H1 (cell line): Measurements from ENCODE around the gene DDX56.

Source experiments
- CREB1 ChIP-seq: IDR thresholded peaks from 2 replicates; pipeline ENCODE4 v1.6.1; 2012; ENCODE audit warnings: inconsistent platforms
- EZH2 ChIP-seq: fragments of 200-600 bp; sonication (generic); IDR thresholded peaks from 2 replicates; pipeline ENCODE4 v1.7.1; 2012; ENCODE audit warnings: low read depth, mild to moderate bottlenecking, moderate library complexity, low read length, inconsistent platforms; ENCODE audit not compliant: severe bottlenecking
- MAFK ChIP-seq: IDR thresholded peaks from 2 replicates; pipeline ENCODE4 v1.6.1; 2012; ENCODE audit warnings: low read depth, mild to moderate bottlenecking, improper control_type of control experiment, low read length
- POLR2A ChIP-seq, 2 experiments: IDR thresholded peaks; 1 replicate in 1 of 2; 2 replicates in 1 of 2; pipeline ENCODE4 v1.6.1; 2011; ENCODE audit warnings: low read depth in 2 of 2, low read length in 2 of 2, mild to moderate bottlenecking in 2 of 2; ENCODE audit errors: control extremely low read depth in 1 of 2
- TF ChIP-seq, protein P1 (sequence below), 3 experiments: IDR thresholded peaks; 1 replicate in 2 of 3; 2 replicates in 1 of 3; pipeline versions ENCODE4 v1.5.1 to v1.6.1; 2011; ENCODE audit warnings: low read length in 3 of 3, mild to moderate bottlenecking in 3 of 3, inconsistent platforms in 2 of 3, low read depth in 1 of 3, moderate library complexity in 1 of 3; ENCODE audit not compliant: insufficient read depth in 1 of 3; ENCODE audit errors: control extremely low read depth in 1 of 3

DNA sequence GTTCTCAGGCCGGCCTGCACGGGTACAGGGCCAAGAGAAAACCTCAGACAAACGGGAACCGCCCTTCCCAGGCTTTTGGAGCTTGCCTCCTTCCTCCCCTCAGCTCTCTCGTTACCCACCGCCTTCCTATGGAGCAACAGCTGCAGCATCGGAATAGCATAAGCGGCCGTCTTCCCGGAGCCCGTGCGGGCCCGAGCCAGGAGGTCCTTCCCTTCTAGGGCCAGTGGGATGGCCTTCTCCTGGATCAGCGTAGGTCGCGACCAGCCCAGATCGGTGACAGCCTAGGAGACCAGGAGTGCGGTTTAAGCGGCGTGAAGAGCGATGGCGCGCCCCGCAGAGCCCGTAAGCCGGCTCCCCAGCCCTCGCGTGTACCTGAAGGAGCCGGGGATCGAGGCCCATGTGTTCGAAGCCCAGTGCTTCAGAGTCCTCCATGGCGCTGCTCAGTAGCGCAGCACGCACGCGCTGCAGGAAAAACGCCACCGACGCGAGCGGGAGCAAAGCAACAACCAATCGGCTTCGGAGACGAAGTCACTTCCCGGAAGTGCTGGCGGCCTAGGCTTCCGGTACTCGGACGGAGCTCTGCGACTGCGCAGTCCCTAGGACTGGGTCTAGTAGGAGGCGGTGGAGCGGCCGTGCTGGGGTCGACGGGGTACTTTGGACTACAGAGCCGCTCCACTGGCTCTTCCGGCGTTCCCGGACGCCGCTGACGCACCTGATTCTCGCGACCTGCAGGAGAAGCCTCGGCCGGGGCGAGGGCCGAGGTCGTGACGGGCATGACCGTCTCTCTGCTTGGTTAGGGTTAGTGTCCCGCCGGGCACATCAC lies at the start of gene DDX56:
- no peak for TF ChIP-seq MAFK
- no peak for TF ChIP-seq EZH2
- TF ChIP-seq, protein P1, sequence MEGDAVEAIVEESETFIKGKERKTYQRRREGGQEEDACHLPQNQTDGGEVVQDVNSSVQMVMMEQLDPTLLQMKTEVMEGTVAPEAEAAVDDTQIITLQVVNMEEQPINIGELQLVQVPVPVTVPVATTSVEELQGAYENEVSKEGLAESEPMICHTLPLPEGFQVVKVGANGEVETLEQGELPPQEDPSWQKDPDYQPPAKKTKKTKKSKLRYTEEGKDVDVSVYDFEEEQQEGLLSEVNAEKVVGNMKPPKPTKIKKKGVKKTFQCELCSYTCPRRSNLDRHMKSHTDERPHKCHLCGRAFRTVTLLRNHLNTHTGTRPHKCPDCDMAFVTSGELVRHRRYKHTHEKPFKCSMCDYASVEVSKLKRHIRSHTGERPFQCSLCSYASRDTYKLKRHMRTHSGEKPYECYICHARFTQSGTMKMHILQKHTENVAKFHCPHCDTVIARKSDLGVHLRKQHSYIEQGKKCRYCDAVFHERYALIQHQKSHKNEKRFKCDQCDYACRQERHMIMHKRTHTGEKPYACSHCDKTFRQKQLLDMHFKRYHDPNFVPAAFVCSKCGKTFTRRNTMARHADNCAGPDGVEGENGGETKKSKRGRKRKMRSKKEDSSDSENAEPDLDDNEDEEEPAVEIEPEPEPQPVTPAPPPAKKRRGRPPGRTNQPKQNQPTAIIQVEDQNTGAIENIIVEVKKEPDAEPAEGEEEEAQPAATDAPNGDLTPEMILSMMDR (IDR thresholded peaks at IDR 0.05; ENCODE audit: control extremely low read depth in 1 of 3, insufficient read depth in 1 of 3, low read depth in 1 of 3, low read length in 3 of 3) = no peak
- TF ChIP-seq POLR2A (IDR thresholded peaks at IDR 0.05; ENCODE audit: control extremely low read depth in 1 of 2, low read depth in 2 of 2, low read length in 2 of 2) = peak; percentile 73 to 95
- peak; percentile 52; the same call in 1 of the 2 replicates for TF ChIP-seq CREB1
